Measurements from ENCODE around the gene POLR2E.
"Not testable (repeated sequence)": the region's sequence is repeated elsewhere in the genome, so short reads cannot be mapped to it uniquely, and the experiment has no call there.

POLR2E gene

GRCh38 chr19:1094978-1095701 is at the start of gene POLR2E:
Gene POLR2E, minus strand, starts transcription at chr19:1095375. Its CDS starts 60 bp downstream, at chr19:1095315.
- peak; percentile 99 for DNase-seq (ENCODE audit: low spot score)

GRCh38 chr19:1144741-1145140 is 49.6 kb upstream of the POLR2E start:
- DNase-seq (ENCODE audit: low spot score): no peak

DNA sequence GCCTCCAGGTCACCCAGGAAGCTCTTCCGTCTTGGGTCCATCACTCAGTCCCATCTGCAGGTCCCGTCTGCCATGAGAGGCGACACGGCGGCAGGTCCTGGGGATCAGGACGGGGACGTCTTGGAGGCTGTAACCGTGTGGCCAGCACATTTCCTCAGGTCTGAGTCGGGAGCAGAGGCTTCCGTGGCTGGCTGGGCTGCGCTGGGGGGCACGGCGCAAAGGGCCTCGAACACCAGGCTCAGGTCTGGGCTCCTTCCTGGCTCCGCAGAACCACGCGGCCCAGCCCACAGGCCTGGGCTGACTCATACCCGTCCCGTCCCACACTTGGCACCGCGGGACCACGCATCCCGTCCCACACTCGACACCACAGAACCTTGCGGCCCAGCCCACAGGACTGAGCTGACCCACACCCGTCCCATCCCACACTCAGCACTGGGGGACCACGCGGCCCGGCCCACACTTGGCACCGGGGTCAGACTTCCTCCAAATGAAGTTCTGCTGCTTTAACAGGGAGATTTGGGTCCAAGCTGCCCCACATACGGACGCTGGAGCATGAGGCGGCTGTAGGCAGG is 48.7 kb upstream of the POLR2E start:
- no peak for DNase-seq (ENCODE audit: low spot score)

DNA sequence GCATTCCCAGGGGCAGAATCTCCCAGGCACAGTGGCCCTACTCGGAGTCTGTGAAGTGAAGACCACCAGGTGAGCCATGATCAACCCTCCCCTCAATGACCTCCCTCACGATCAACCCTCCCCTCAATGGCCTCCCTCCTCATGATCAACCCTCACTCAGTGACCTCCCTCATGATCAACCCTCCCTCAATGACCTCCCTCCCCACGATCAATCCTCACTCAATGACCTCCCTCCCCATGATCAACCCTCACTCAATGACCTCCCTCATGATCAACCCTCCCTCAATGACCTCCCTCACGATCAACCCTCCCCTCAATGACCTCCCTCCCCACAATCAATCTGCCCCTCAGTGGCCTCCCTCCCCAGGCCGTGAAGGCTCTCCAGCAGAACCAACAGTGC is 46.8 kb upstream of the POLR2E start:
- DNase-seq (ENCODE audit: low spot score): no peak

- DNase-seq (ENCODE audit: low spot score): no peak
Observed at GRCh38 chr19:1140272-1141027, 45.3 kb upstream of the POLR2E start.

- DNase-seq (ENCODE audit: low spot score): no peak
Observed at GRCh38 chr19:1139126-1139525, 44.0 kb upstream of the POLR2E start.

GRCh38 chr19:1138121-1138520 is 42.9 kb upstream of the POLR2E start:
- no peak for DNase-seq (ENCODE audit: low spot score)

GRCh38 chr19:1136621-1137317 is 41.6 kb upstream of the POLR2E start:
- no peak for DNase-seq (ENCODE audit: low spot score)

GRCh38 chr19:1136201-1136600 is 41.0 kb upstream of the POLR2E start:
- DNase-seq (ENCODE audit: low spot score): no peak

DNA sequence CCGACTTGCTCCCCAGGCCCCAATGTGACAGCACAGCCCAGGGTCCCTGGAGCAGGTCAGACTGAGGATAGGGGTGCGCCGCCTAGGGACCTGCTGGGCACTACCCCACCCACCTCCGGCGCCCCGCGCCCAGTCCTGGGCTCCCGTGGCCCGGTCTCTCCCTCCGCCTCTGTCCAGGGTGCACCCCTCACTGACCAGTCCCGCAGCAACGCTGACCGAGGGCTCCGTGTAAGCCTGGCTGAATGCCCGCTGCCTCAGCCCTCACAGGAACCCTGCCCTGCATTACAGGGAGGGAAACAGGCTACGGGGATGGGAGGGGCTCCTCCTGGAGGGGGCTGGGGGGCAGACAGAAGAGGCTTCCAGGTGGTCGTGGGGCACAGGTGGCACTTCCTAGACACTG is 40.3 kb upstream of the POLR2E start:
- no peak for DNase-seq (ENCODE audit: low spot score)

GRCh38 chr19:1134431-1134830 is 39.3 kb upstream of the POLR2E start:
- no peak for DNase-seq (ENCODE audit: low spot score)

DNA sequence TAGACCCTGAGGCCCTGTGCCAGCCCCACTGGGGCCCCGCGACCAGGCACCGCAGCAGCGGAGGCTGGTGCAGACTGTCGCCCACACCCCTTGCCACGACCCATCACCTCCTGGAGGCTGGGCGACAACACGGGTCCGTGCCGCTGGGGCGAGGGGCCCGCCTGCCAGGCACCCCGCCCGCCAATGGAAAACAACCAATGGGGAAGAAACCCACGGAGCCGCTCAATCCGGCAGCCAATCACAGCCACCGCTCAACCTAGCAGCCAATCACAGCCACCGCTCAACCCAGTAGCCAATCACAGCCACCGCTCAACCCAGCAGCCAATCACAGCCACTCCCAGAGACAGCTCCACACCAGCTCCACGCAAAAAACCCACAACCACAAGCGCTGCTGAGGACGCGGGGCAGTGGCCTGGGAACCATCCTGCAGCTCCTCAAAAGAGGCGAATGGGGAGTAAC is 38.3 kb upstream of the POLR2E start:
- DNase-seq (ENCODE audit: low spot score): no peak

GRCh38 chr19:1132552-1133383 is 37.6 kb upstream of the POLR2E start:
- no peak for DNase-seq (ENCODE audit: low spot score)

GRCh38 chr19:1131718-1132551 is 36.8 kb upstream of the POLR2E start:
- peak; percentile 73 for DNase-seq (ENCODE audit: low spot score)

GRCh38 chr19:1130771-1131717 is 35.9 kb upstream of the POLR2E start:
- no peak for DNase-seq (ENCODE audit: low spot score)

- DNase-seq (ENCODE audit: low spot score): no peak
Observed at GRCh38 chr19:1129535-1129934, 34.4 kb upstream of the POLR2E start.

DNA sequence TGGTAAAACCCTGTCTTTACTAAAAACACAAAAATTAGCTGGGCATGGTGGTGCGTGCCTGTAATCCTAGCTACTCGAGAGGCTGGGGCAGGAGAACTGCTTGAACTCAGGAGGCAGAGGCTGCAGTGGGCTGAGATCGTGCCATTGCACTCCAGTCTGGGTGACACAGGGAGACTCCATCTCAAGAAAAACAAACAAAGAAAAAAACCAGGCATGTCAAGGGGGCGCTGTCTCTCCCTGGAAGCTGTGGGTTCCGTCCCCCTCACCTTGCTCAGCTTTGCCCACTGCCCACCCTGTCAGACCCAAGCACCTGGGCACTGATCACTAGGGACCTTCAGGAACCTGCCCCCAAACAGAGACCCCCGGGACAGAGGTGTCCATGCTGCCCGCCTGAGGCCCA is 33.9 kb upstream of the POLR2E start:
- not testable (repeated sequence) for DNase-seq (ENCODE audit: low spot score)

DNA sequence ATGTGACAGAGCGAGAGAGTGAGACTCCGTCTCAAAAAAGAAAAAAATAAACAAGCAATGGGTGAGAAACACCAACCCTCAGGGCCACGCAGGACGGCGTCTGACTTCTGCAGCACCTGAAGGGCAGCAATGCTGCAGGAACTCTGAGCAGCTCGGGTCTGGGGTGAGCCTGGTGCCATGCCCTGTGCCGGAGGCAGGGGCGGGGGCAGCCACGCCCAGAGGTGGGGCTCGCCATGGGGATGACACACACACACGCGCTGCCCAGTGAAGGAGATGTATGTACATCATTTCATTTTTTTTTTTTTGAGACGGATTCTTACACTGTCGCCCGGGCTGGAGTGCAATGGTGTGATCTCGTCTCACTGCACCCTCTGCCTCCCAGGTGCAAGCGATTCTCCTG is 32.9 kb upstream of the POLR2E start:
- no peak for DNase-seq (ENCODE audit: low spot score)

GRCh38 chr19:1126984-1127760 is 32.0 kb upstream of the POLR2E start:
- no peak for DNase-seq (ENCODE audit: low spot score)
